HG03064 (cell line): Measurements from ENCODE around the gene SYNE3.

ENCODE experiments used
- ATAC-seq: cut with Tn5 transposase; IDR thresholded peaks from one replicate; pipeline ENCODE4 v1.9.1; 2021; ENCODE audit warnings: low read depth; ENCODE audit not compliant: unreplicated experiment

SYNE3 gene

GRCh38 chr14:95516554-95517181 lies at the start of gene SYNE3:
SYNE3 (minus strand) TSS chr14:95516650; CDS start chr14:95475821, 40,829 bp downstream.
- peak; percentile 46 for ATAC-seq

GRCh38 chr14:95564060-95564459 lies 47.6 kb upstream of the SYNE3 start:
- ATAC-seq: no peak

DNA sequence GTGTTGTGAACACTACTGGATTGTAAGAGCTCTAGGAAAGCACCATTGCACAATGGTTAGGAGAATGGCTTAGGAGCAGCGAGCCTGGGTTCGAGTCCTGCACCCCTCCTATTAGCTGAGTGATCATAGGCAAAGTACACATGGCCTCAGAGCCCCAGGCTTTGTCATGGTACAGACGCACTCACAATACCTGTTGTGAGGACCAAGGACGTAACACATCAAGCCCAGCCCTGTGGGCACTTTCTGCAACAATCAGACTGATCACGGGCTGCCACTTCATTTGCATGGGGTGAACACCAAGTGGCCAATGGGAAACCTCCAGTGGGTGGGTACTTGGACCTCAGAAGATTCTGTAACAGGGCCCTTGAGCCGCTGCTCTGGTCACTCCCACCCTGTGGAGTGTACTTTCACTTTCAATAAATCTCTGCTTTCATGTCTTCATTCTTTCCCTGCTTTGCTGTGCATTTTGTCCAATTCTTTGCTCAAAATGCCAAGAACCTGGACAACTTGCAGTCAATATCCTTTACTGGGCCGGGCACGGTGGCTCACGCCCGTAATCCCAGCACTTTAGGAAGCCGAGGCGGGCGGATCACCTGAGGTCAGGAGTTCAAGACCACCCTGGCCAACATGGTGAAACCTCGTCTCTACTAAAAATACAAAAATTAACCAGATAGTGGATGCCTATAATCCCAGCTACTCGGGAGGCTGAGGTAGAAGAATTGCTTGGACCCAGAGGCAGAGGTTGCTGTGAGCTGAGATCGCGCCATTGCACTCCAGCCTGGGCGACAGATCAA lies 46.6 kb upstream of the SYNE3 start:
- no peak for ATAC-seq

- ATAC-seq: peak; percentile 96
Measured at GRCh38 chr14:95561001-95561412, 44.6 kb upstream of the SYNE3 start.

DNA sequence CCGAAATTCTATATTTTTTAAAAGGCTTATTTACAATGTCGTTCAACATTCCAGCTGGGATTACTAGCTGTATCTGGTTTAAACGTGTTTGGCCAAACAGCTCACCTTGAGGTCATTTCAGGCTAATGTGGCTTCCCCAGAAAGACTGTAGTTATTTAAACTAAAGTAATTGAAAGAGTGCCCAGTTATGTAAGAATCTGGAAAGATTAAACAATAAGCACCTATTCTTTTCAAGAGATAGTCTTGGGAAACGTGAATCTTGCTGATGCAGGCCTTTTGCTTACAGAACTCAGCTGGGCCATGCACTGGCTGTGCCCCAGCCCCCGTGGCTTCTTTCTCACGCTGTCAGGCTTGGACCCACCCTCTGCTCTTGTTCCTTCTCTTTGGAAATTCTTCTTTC lies 42.8 kb upstream of the SYNE3 start:
- ATAC-seq: no peak

GRCh38 chr14:95557832-95558231 lies 41.4 kb upstream of the SYNE3 start:
- ATAC-seq: no peak

GRCh38 chr14:95557291-95557690 lies 40.8 kb upstream of the SYNE3 start:
- ATAC-seq: no peak

DNA sequence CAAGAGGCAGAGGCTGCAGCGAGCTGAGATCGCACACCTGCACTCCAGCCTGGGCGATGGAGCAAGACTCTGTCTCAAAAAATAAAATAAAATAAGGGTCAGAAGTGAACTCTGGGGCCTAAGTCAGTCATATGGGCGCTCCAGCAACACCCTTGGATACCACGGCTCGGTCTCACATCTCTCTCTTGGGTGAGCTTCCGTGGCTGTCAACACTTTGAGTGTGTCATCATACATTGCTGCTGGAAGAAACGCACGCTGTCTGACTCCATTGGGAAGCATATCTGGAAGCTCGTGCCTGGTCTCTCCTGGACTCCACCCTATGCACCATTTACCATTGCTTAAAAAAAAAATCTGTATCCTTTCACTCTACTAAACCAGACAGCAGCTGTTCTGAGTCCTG lies 38.6 kb upstream of the SYNE3 start:
- ATAC-seq: no peak

- no peak for ATAC-seq
Measured at GRCh38 chr14:95553141-95553540, 36.7 kb upstream of the SYNE3 start.

DNA sequence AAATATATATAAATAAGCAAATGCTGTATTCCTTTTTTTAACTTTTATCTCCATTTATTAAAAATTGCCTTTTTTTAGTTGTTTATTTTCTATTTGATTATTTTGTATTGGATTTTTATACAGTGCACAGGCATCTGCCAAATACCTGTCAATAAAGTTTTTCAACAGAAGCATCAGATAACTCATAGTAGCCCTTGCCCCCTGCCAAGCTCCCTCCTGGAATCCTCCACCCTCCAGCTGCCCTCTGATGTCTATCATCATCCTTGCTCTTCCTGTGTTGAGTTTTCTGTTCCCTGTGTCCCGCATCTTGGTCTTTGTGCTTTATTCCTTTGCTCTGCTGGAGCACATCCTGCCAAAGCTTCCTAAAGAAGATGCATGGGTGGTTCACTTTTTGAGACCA lies 35.0 kb upstream of the SYNE3 start:
- no peak for ATAC-seq

- ATAC-seq: no peak
Measured at GRCh38 chr14:95549656-95550585, 33.5 kb upstream of the SYNE3 start.

DNA sequence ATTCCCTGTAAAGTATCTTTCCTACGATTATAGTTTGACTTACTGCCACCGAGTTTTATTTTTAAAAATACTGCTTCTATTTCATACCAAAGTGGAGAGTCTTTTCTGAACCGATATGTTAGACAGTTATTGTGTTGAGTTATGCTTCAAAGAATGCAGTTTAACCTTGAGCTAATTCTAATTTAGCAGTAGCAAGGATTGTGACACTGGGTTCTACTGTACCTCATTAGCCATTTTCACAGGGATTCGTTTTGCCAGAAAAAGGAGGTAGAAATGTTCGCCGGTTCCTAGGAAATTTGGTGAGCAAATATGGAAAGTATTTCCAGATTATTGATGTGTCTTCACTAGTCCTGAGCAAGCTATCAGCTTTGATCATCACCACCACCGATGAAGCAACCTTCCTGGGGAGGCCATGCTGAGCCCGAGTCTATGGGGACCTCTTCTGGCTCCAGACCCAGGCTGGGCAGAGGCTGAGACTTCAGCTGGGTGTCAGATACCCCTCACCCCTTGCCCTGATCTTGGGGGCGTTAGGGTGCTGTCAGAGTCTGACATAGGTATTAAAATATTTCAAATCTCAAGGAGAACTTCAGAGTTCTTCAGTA lies 32.0 kb upstream of the SYNE3 start:
- no peak for ATAC-seq

DNA sequence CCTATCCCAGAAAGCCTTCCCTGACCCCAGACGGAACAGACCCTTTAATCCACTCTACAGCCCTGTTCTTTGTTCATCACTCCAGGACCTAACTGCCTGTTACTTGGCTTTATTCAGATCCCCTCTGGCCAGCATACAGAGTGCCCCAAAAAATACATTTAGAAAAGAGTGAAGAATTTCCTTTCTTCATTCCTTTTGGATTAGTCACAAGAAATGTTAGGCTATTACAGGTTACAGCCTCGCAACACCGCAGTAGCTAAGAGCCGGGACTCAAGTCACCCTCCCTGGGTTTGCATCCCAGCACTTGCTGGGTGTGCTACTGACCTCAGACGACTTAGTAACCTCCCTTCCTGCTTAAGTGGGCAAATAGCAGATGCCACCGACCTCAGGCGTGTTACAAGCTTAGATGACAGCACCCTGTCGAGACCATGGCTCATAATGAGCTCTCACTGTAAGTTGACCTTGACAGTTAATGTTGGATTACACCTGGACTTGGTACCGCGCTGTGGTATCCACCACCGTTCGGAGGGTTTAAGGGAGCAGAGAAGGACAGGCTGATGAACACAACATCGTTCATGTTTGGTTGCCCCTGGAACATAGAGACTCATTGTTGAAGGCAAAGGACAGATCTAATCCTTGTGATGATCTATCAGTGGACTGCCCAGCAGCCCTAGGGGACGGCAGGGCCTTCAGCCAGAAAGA lies 31.3 kb upstream of the SYNE3 start:
- no peak for ATAC-seq

GRCh38 chr14:95547272-95547625 lies 30.8 kb upstream of the SYNE3 start:
- no peak for ATAC-seq

GRCh38 chr14:95545515-95546168 lies 29.2 kb upstream of the SYNE3 start:
- ATAC-seq: no peak

DNA sequence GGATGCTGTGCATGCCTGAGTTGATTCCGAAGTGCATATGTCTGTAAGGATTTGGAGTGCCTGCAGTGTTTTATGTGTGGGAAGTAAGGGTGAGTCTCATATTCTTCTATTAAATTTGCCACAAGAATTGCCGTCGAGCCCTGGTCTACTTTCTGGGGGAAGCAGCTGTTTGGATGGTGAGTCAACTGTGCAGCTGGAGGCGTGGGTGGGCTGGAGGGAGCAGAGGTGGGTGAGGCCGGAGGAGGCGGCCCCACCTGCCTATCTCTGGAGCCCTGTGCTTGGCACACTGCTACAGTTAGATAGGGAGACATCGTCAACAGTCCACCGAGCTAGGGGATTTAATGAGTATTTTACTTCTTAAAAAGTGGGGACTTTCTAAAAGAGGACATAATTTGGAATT lies 28.1 kb upstream of the SYNE3 start:
- no peak for ATAC-seq

GRCh38 chr14:95543021-95543420 lies 26.6 kb upstream of the SYNE3 start:
- no peak for ATAC-seq

DNA sequence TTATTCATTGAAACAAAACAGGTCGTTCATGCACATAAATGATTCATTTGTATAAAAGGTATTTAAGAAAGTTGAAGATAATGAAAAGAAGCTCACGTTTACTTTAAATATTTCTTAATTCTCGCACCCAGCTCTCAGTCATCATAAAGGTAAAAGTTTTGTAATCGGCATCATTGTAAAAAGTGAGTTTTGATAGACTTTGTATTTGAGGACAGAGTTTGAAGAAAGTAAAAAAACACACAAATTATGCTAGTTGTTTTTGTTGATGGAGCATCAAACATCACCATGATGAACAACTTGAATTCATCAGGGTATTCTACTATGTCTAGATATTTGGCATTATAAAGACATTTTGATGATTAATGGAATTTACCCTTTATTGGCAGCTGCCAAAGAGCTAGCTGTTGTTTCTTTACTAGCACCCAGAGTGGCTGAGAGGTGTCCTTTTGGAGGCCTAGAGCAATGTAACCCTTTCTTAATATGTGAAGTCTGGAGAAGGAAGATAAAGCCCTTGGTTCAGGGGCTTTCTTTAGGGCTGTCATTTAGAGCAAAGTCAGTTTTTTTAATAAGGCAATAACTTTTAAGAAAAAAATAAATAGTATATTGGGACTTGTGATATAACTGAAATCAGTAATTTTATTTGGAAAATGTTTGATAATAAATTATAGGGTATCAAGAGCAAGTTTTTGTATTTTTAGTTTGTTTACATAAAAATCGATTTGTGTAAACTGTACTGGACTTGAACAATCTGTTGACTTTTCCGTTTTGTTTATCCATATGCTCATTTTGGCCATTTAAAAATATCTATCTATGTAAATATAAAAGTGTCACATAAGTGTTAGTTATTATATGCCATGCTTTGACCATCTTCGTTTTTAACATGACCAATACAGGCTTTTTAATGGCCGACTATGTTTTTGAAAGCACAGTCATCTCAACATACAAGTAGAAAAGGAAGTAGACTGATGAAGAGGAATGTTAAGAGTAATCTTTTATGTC lies 25.8 kb upstream of the SYNE3 start:
- ATAC-seq: no peak

DNA sequence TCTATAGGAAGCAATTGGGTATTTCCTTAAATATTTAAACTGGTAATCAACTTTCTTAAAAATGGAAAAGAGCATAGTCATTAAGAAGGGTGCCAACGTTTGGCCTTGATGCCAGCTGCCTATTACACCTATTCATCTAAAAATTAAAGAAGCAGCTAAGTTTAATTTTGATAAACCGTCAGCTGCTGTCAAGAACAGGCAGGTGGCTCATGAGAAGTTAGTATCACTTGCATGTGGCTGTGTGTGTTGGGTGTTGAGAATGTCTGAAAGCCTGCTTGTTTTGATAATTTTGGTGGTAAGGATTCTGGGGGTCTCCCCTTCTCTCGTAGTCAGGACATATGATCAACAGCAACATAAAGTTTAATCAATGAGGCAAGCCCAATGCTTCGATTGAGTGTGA lies 24.9 kb upstream of the SYNE3 start:
- ATAC-seq: no peak
